Naive B cell (primary cell): Measurements from ENCODE around the gene TAPBPL. TPM values are rescaled to one million over a fixed set of nuclear protein-coding genes. Genes with fewer than 3 reads are reported as not detected.
A peak's percentile ranks its signal among the peaks of the same experiment; 100 is the strongest.
"Not testable (repeated sequence)": the region's sequence is repeated elsewhere in the genome, so short reads cannot be mapped to it uniquely, and the experiment has no call there.

ENCODE experiments used
- ATAC-seq, 2 donors: fragments of 150-1000 bp; cut with Tn5 transposase; 2 replicates each; pipeline ENCODE4 v1.10.0; 2021; ENCODE audit warnings: low read depth in 2 of 2, mild to moderate bottlenecking in 2 of 2, moderate library complexity in 2 of 2
- DNase-seq: peaks from one replicate; pipeline ENCODE4 v3.0.0; 2022
- H3K27ac Mint-ChIP-seq, 6 donors: one replicate each; pipeline ENCODE4 v1.8.0; 2020 to 2022; ENCODE audit warnings: mild to moderate bottlenecking in 6 of 6, mixed read lengths in 6 of 6, moderate library complexity in 5 of 6, inconsistent platforms in 2 of 6
- H3K27me3 Mint-ChIP-seq, 3 donors: one replicate each; pipeline ENCODE4 v1.8.0; 2021 to 2022; ENCODE audit warnings: mixed read lengths in 3 of 3, mild to moderate bottlenecking in 1 of 3
- H3K36me3 Mint-ChIP-seq, 2 donors: one replicate each; pipeline ENCODE4 v1.8.0; 2020 to 2022; ENCODE audit warnings: mixed read lengths in 2 of 2, inconsistent platforms in 1 of 2, mild to moderate bottlenecking in 1 of 2
- H3K4me1 Mint-ChIP-seq, 3 donors: one replicate each; pipeline ENCODE4 v1.8.0; 2020 to 2022; ENCODE audit warnings: mixed read lengths in 3 of 3, inconsistent platforms in 1 of 3, mild to moderate bottlenecking in 1 of 3, moderate library complexity in 1 of 3
- H3K4me3 Mint-ChIP-seq, 8 donors: one replicate each; pipeline ENCODE4 v1.8.0; 2020 to 2022; ENCODE audit warnings: mild to moderate bottlenecking in 8 of 8, mixed read lengths in 8 of 8, moderate library complexity in 8 of 8, inconsistent platforms in 2 of 8
- H3K9me3 Mint-ChIP-seq, 7 donors: one replicate each; pipeline ENCODE4 v1.8.0; 2020 to 2022; ENCODE audit warnings: mixed read lengths in 7 of 7, mild to moderate bottlenecking in 5 of 7, inconsistent platforms in 2 of 7, moderate library complexity in 1 of 7
- polyA plus RNA-seq, 6 donors: library from polyadenylated mRNA; unstranded; fragments of 300-500 nt; fragmentation: Illumina TruSeq; gene quantifications; one replicate each; pipeline ENCODE4 v1.2.3, GENCODE V29; 2021; ENCODE audit warnings: low read depth in 6 of 6

Gene TAPBPL
- polyA plus RNA-seq, 6 donors from 2014 or later: 61.0 to 128 (median 108) TPM

DNA sequence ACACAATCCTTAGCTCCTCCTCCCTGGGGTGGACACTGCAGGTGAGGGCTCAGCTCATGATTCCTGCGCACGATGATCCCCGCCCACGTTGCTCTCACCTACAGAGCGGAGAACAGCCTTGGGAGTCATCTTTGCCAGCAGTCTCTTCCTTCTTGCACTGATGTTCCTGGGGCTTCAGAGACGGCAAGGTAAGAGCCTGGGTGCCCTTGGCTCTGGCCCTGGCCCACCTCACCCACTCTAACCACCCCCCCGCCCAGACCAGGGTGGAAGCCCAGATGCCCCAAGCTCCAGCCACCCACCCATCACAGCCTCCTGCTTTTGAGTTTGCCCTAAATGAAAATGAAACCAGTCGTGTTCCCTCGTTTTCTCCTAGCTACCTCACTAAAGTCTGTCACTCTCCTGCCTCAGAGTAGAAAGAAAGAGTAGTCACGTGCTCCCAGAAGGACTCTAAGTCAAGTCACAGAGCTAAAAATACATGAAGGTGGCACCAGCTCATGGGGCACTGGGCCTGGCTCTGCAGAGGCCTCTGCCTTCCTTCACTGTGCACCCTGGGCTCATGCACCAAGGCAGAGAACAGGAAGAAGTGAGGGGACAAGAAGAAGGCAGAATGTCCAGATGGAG is 9.0 kb downstream of the TAPBPL start:
- peaks cover 24 to 56% of the 10 kb centered on the region in 2 donors for H3K36me3 Mint-ChIP-seq
- no peaks in the 10 kb centered on the region for H3K27me3 Mint-ChIP-seq
- peak overlapping the region in 7 of 8 donors; percentile 39 to 91 (median 71) for H3K4me3 Mint-ChIP-seq
- ATAC-seq (no peak), DNase-seq (no peak)
- H3K27ac Mint-ChIP-seq: peak overlapping the region; percentile 94 to 100 (median 99)
- no peaks in the 10 kb centered on the region for H3K9me3 Mint-ChIP-seq
- peaks cover 63 to 88% (median 67%) of the 10 kb centered on the region in 3 donors for H3K4me1 Mint-ChIP-seq

- DNase-seq (peak; percentile 90), ATAC-seq (peak; percentile 95)
- Mint-ChIP-seq H3K4me3 (peak overlapping the region; percentile 39 to 91 (median 76)), H3K9me3 (no peaks in the 10 kb centered on the region), H3K36me3 (peaks cover 21 to 56% of the 10 kb centered on the region in 2 donors), H3K27ac (peak overlapping the region; percentile 94 to 100 (median 99)), H3K4me1 (peaks cover 69 to 87% (median 74%) of the 10 kb centered on the region in 3 donors), H3K27me3 (no peaks in the 10 kb centered on the region)
These were observed 9.8 kb downstream of the TAPBPL start for GRCh38 chr12:6461401-6462233.

DNA sequence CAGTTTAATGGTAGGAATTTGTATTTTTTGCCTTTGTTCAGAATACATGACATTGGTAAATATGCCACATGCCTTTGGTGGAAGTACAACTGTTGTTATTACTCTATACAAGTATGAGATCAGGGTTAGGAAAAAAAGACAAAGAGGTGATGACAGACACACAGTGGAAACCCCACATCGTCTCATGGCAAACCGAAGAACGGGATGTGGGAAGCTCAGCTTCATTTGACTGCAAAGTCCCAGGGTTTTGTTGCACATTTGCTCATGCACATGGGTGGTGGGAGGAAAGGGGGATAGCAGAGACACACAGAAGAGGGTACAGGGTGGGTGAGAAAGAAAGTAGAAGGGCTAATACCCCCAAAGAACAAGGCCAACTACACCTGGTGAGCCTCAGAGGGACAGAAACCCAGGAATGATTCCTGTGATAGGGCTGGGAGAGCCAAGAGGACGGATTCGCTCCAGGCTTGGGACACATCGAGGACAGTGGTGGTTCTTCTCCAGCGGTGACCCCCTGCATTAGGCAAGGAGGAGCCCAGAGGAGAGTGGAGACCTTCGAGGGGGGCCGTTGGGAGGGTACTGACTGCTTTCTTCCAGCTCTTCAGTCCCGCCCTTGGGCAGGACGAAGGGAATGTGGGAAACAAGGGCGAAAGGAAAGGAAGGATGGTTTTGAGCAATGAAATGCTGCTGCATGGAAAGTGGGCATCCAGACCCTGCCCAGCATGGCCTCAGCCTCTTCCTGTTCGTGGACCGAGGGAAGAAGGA is 10.6 kb downstream of the TAPBPL start:
- Mint-ChIP-seq H3K4me3 (peak overlapping the region; percentile 50 to 91 (median 76)), H3K9me3 (no peaks in the 10 kb centered on the region), H3K36me3 (peaks cover 21 to 50% of the 10 kb centered on the region in 2 donors), H3K27me3 (no peaks in the 10 kb centered on the region), H3K27ac (peak overlapping the region; percentile 94 to 100 (median 99)), H3K4me1 (peaks cover 73 to 88% (median 75%) of the 10 kb centered on the region in 3 donors)
- DNase-seq (no peak), ATAC-seq (no peak)

GRCh38 chr12:6463216-6463615 is 11.4 kb downstream of the TAPBPL start:
- Mint-ChIP-seq H3K4me3 (peak overlapping the region in 6 of 8 donors; percentile 20 to 72 (median 56)), H3K4me1 (peaks cover 79 to 90% (median 82%) of the 10 kb centered on the region in 3 donors), H3K9me3 (no peaks in the 10 kb centered on the region), H3K27ac (peak overlapping the region; percentile 94 to 100 (median 99)), H3K36me3 (peaks cover 21 to 47% of the 10 kb centered on the region in 2 donors), H3K27me3 (no peaks in the 10 kb centered on the region)
- no peak for DNase-seq
- no peak for ATAC-seq

DNA sequence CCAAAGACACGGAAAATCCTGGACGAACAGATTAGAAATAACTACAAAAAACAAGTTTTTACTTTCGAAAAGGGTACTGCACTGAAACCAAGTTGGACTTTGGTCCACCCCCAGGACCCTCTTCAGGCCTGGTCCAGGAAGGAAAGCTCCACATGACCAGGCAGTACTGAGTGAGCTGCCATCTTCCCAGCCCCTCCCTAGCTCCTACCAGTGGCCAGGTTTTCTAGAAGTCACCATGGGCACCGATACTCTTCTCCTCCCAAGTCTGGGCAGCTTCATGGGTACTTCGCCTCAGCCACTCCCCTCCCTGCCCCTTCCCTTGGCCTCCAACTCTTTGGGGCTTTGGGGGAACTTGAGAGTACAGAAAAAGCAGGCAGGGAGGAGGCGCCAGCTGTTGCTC is 12.0 kb downstream of the TAPBPL start:
- H3K36me3 Mint-ChIP-seq: peaks cover 16 to 41% of the 10 kb centered on the region in 2 donors
- peaks cover 76 to 90% (median 85%) of the 10 kb centered on the region in 3 donors for H3K4me1 Mint-ChIP-seq
- peak overlapping the region in 5 of 6 donors; percentile 94 to 99 (median 99) for H3K27ac Mint-ChIP-seq
- ATAC-seq: no peak
- H3K27me3 Mint-ChIP-seq: no peaks in the 10 kb centered on the region
- peak overlapping the region in 2 of 8 donors; percentile 29 to 61 for H3K4me3 Mint-ChIP-seq
- no peaks in the 10 kb centered on the region for H3K9me3 Mint-ChIP-seq
- no peak for DNase-seq

DNA sequence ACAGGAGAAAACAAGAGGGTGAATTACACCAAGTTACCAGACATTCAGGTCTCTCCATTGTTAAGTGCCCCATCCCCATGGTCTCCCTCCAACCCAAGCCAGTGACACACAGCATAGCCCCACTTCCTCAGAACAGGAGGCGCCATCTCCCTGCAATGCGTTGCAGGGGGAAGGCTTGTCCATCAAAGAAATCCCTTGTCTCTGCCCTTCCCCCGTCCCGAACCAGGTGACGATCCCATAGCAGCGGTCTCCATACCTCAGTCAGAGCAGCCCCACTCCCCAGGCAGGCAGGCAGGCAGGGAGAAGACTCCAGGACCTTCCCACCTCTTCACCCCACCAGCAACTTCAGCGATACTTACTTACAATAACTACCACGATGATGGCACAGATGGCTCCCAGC is 12.7 kb downstream of the TAPBPL start:
- DNase-seq (no peak), ATAC-seq (no peak)
- Mint-ChIP-seq H3K36me3 (peaks cover 11 to 35% of the 10 kb centered on the region in 2 donors), H3K4me3 (peak overlapping the region in 3 of 8 donors; percentile 30 to 61 (median 41)), H3K4me1 (peaks cover 77 to 90% (median 87%) of the 10 kb centered on the region in 3 donors), H3K27me3 (no peaks in the 10 kb centered on the region), H3K9me3 (no peaks in the 10 kb centered on the region), H3K27ac (peak overlapping the region; percentile 70 to 99 (median 96))

GRCh38 chr12:6465467-6466183 is 13.8 kb downstream of the TAPBPL start:
- Mint-ChIP-seq H3K36me3 (peaks cover 11 to 34% of the 10 kb centered on the region in 2 donors), H3K4me3 (peak overlapping the region in 3 of 8 donors; percentile 12 to 37 (median 26)), H3K4me1 (peaks cover 80 to 90% (median 86%) of the 10 kb centered on the region in 3 donors), H3K9me3 (no peaks in the 10 kb centered on the region), H3K27ac (peak overlapping the region in 5 of 6 donors; percentile 77 to 94 (median 90)), H3K27me3 (no peaks in the 10 kb centered on the region)
- ATAC-seq (no peak), DNase-seq (peak; percentile 42)

GRCh38 chr12:6466184-6466573 is 14.3 kb downstream of the TAPBPL start:
- H3K9me3 Mint-ChIP-seq: no peaks in the 10 kb centered on the region
- peaks cover 11 to 29% of the 10 kb centered on the region in 2 donors for H3K36me3 Mint-ChIP-seq
- H3K4me3 Mint-ChIP-seq: no peak overlapping the region
- no peak for DNase-seq
- H3K27ac Mint-ChIP-seq: peak overlapping the region in 3 of 6 donors; percentile 72 to 97 (median 94)
- peaks cover 77 to 89% (median 83%) of the 10 kb centered on the region in 3 donors for H3K4me1 Mint-ChIP-seq
- H3K27me3 Mint-ChIP-seq: no peaks in the 10 kb centered on the region
- ATAC-seq: no peak

DNA sequence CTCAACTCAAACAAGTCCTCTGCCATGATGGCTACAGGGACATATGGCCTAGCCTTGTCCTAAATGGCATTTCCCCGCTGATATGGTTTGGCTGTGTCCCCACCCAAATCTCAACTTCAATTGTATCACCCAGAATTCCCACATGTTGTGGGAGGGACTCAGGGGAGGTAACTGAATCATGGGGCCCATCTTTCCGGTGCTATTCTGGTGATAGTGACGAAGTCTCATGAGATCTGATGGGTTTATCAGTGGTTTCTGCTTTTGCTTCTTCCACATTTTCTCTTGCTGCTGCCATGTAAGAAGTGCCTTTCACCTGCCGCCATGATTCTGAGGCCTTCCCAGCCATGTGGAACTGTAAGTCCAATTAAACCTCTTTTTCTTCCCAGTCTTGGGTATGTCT is 14.9 kb downstream of the TAPBPL start:
- H3K9me3 Mint-ChIP-seq, ATAC-seq, DNase-seq, H3K27me3 Mint-ChIP-seq: not testable (repeated sequence)
- peaks cover 11 to 25% of the 10 kb centered on the region in 2 donors for H3K36me3 Mint-ChIP-seq
- peak overlapping the region in 2 of 8 donors; percentile 17 to 98 for H3K4me3 Mint-ChIP-seq
- H3K27ac Mint-ChIP-seq: peak overlapping the region in 4 of 6 donors; percentile 82 to 97 (median 92)
- peaks cover 74 to 87% (median 80%) of the 10 kb centered on the region in 3 donors for H3K4me1 Mint-ChIP-seq

DNA sequence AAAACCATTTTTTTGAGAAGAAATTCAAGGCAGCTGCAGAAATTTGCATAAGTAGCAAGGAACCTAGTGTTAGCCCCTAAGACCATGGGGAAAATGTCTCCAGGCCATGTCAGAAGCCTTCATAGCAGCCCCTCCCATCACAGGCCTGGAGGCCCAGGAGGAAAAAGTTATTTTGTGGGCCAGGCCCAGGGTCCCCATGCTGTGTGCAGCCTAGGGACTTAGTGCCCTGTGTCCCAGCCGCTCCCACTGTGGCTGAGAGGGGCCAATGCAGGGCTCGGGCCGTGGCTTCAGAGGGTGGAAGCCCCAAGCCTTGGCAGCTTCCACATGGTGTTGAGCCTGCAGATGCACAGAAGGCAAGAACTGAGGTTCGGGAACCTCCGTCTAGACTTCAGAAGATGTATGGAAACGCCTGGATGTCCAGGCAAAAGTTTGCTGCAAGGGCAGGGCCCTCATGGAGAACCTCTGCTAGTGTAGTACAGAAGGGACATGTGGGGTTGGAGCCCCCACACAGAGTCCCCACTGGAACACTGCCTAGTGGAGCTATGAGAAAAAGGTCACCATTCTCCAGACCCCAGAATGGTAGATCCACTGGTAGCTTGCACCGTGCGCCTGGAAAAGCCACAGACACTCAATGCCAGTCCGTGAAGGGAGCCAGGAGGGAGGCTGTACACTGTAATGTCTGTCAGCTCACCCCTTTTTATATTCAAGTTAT is 15.9 kb downstream of the TAPBPL start:
- Mint-ChIP-seq H3K36me3 (peaks cover 5 to 17% of the 10 kb centered on the region in 2 donors), H3K27ac (peak overlapping the region in 3 of 6 donors; percentile 60 to 92 (median 90)), H3K4me1 (peaks cover 64 to 77% (median 71%) of the 10 kb centered on the region in 3 donors), H3K4me3 (peak overlapping the region in 4 of 8 donors; percentile 27 to 98 (median 53))
- ATAC-seq, H3K27me3 Mint-ChIP-seq, H3K9me3 Mint-ChIP-seq, DNase-seq: not testable (repeated sequence)

DNA sequence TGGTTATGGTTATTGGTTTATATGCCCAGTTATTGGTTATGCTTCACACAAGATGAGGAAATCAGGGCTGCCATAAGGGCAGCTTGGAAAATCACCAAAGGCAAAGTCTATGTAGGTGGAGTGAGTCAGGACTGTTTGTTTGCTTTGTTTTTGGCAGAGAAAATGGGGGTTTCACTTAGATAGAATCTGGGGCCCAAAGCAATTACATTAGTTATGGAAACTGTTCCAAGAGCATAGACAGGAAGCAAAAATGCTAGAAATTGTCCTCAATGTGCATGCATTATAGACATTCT is 16.4 kb downstream of the TAPBPL start:
- peaks cover 5 to 12% of the 10 kb centered on the region in 2 donors for H3K36me3 Mint-ChIP-seq
- H3K4me1 Mint-ChIP-seq: peaks cover 59 to 72% (median 66%) of the 10 kb centered on the region in 3 donors
- no peak for ATAC-seq

DNA sequence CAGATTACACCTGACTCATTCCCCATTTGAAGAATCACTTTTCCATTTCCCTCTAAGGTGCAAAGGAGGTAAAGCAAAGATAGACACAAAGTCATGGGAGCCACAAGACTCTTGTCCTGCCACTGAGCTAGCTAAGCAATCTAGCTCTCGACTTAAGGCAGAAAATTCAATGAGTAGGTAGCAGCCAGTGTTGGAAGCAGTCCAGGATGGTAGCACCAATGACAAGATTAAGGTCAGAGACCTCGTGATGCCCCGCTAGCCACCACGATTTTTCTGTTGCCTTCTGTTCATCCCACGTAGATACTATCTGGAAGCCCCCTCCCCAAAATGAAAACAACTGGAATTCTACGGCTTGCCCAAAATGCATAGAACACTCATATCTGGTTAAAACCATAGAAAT is 17.2 kb downstream of the TAPBPL start:
- Mint-ChIP-seq H3K4me1 (peaks cover 54 to 64% (median 57%) of the 10 kb centered on the region in 3 donors), H3K27ac (peak overlapping the region in 3 of 6 donors; percentile 67 to 95 (median 92)), H3K4me3 (peak overlapping the region; percentile 74 to 98 (median 93)), H3K27me3 (no peaks in the 10 kb centered on the region), H3K9me3 (no peaks in the 10 kb centered on the region), H3K36me3 (peaks cover 5 to 7% of the 10 kb centered on the region in 2 donors)
- ATAC-seq: no peak
- no peak for DNase-seq

More for the DNA sequence above, 16.4 kb downstream of the TAPBPL start:
- no peaks in the 10 kb centered on the region for H3K27me3 Mint-ChIP-seq
- H3K4me3 Mint-ChIP-seq: peak overlapping the region in 3 of 8 donors; percentile 18 to 98 (median 27)
- DNase-seq: no peak
- H3K9me3 Mint-ChIP-seq: no peaks in the 10 kb centered on the region
- H3K27ac Mint-ChIP-seq: peak overlapping the region in 3 of 6 donors; percentile 20 to 92 (median 60)
